Activated naive CD8-positive, alpha-beta T cell treated with anti-CD3 and anti-CD28 coated beads, Interleukin-2, amount 10 ng/mL, durations not matched to agents 7 days and 5 days (primary cell): ENCODE measurements around the gene NFKB1. TPM values are rescaled to one million over a fixed set of nuclear protein-coding genes. Genes with fewer than 3 reads are reported as not detected.

Experiments used
- ATAC-seq: fragments of 150-1000 bp; cut with Tn5 transposase; one replicate; pipeline ENCODE4 v1.10.0; 2021; ENCODE audit warnings: low read depth, moderate library complexity
- POLR2A ChIA-PET: fragments of 350-600 bp; sonication (Branson Sonifier 250); formaldehyde crosslinking; loops from one replicate; lab custom pipeline; 2021; ENCODE audit warnings: antibody characterized with exemption; lab: Charles Lee
- DNase-seq: peaks from one replicate; pipeline ENCODE4 v3.0.0; 2021
- H3K27ac Mint-ChIP-seq: one replicate; pipeline ENCODE4 v1.8.0; 2022; ENCODE audit warnings: mild to moderate bottlenecking, mixed read lengths
- H3K27me3 Mint-ChIP-seq: one replicate; pipeline ENCODE4 v1.8.0; 2022; ENCODE audit warnings: mild to moderate bottlenecking, moderate library complexity, mixed read lengths
- H3K36me3 Mint-ChIP-seq: one replicate; pipeline ENCODE4 v1.8.0; 2021; ENCODE audit warnings: mild to moderate bottlenecking, mixed read lengths
- H3K4me1 Mint-ChIP-seq: one replicate; pipeline ENCODE4 v1.8.0; 2021; ENCODE audit warnings: mixed read lengths
- H3K4me3 Mint-ChIP-seq: one replicate; pipeline ENCODE4 v1.8.0; 2022; ENCODE audit warnings: mild to moderate bottlenecking, moderate library complexity, mixed read lengths
- H3K9me3 Mint-ChIP-seq: one replicate; pipeline ENCODE4 v1.8.0; 2021; ENCODE audit warnings: mixed read lengths
- total RNA-seq, 2 experiments: library from RNA; stranded (reverse); gene quantifications; one replicate each; pipeline ENCODE4 v1.2.3, GENCODE V29; 2021

NFKB1 gene
- total RNA-seq, 2 experiments from 2014 or later = 129 to 130 TPM

GRCh38 chr4:102537269-102537668 is 36.1 kb downstream of the NFKB1 start:
- no peak overlapping the region for H3K27ac Mint-ChIP-seq
- no peak for DNase-seq
- POLR2A ChIA-PET = interaction anchor here (1.6 to 2.1 kb wide), 2 partner anchors 9 to 36 kb away, joined by 6 read pairs; partner anchors contain the start of gene NFKB1
- no peaks in the 10 kb centered on the region for H3K9me3 Mint-ChIP-seq
- ATAC-seq = no peak
- peaks cover 22% of the 10 kb centered on the region for H3K36me3 Mint-ChIP-seq
- H3K4me3 Mint-ChIP-seq = no peak overlapping the region
- H3K4me1 Mint-ChIP-seq = peaks cover 56% of the 10 kb centered on the region
- H3K27me3 Mint-ChIP-seq = no peaks in the 10 kb centered on the region

- ATAC-seq (peak; percentile 69), DNase-seq (peak; percentile 37)
- Mint-ChIP-seq H3K27ac (peak overlapping the region; percentile 72), H3K36me3 (peaks cover 35% of the 10 kb centered on the region), H3K9me3 (no peaks in the 10 kb centered on the region), H3K4me1 (peaks cover 42% of the 10 kb centered on the region), H3K4me3 (peak overlapping the region; percentile 34), H3K27me3 (no peaks in the 10 kb centered on the region)
- POLR2A ChIA-PET = no interaction called here
Measured at GRCh38 chr4:102541697-102542096, 40.5 kb downstream of the NFKB1 start.

DNA sequence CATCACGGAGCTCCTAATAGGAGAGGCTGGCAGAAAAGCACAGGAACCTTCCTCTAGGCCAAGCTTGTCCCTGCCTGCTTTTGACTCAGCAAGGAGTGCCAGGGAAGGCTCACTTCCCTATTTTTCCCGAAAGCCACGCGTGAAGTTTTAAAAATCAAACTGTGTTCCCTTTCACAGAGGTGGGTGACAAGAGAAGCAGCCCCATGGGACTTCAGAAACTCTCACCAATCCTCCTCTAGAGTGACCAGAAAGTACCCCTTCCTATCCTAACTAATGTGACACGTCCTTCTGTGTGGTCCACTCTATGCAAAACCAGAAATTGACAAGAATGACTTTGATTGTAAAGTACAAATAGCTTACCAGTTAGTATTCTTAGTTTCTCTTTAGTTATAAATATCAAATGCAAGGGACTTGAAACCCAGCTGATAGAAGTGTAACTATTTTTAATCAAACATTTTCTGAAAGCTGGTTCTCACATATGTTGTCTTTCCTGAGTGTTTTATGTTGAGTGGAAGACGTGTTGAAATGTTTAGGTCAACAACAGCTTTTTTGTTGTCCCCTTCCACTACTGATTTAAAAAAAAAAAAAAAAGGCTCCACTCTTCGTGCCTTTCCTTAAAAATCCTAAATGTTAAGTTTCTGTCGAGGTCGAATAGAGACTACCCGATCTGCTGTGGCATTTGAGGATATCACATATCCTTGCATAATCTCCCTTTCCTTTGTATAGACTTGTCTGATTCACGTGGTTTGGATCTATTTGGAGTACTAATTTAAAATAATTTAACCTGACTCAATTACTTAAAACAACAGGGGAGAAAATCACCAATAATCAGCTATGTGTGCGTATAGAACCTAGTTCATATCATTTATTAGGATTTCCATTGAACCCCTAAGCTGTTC is 42.1 kb downstream of the NFKB1 start:
- no peak for ATAC-seq
- Mint-ChIP-seq H3K9me3 (no peaks in the 10 kb centered on the region), H3K27me3 (no peaks in the 10 kb centered on the region), H3K27ac (peak overlapping the region; percentile 31), H3K36me3 (peaks cover 40% of the 10 kb centered on the region), H3K4me3 (no peak overlapping the region), H3K4me1 (peaks cover 48% of the 10 kb centered on the region)
- POLR2A ChIA-PET = interaction anchor here (0.7 kb wide), 1 partner anchor 16 kb away, joined by 4 read pairs; no protein-coding TSS in a partner anchor
- no peak for DNase-seq

DNA sequence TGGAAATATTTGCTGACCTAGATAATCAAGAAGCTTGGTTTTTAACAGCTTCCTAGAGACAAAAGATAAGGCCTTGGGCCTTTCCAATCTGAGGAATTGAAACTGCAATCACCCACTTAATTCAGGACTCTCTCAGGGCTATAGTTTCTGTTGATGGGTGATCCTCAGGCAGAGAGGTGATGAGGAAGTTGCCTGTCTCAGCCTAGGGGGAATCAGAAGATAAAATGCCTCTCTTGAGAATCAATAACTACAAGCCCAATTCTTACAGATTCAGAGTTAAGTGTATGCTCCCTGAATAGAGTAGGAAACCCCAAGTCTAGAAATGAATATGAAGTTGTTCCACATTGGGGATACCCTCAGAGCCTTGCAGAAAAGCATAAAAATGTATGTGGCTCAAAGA is 45.5 kb downstream of the NFKB1 start:
- H3K4me1 Mint-ChIP-seq = peaks cover 37% of the 10 kb centered on the region
- H3K4me3 Mint-ChIP-seq = no peak overlapping the region
- H3K9me3 Mint-ChIP-seq = no peaks in the 10 kb centered on the region
- no peak for DNase-seq
- peaks cover 45% of the 10 kb centered on the region for H3K36me3 Mint-ChIP-seq
- POLR2A ChIA-PET = interaction anchor here (0.7 to 1.8 kb wide), 3 partner anchors 9 to 66 kb away, joined by 3 to 6 read pairs (median 3); no protein-coding TSS in a partner anchor
- peak; percentile 24 for ATAC-seq
- peak overlapping the region; percentile 15 for H3K27ac Mint-ChIP-seq
- no peaks in the 10 kb centered on the region for H3K27me3 Mint-ChIP-seq

- ATAC-seq = no peak
- Mint-ChIP-seq H3K27me3 (no peaks in the 10 kb centered on the region), H3K4me1 (peaks cover 38% of the 10 kb centered on the region), H3K36me3 (peaks cover 50% of the 10 kb centered on the region), H3K27ac (no peak overlapping the region), H3K4me3 (no peak overlapping the region), H3K9me3 (no peaks in the 10 kb centered on the region)
- POLR2A ChIA-PET = interaction anchor here (1.4 kb wide), 1 partner anchor 12 kb away, joined by 3 read pairs; no protein-coding TSS in a partner anchor
- DNase-seq = no peak
Measured at GRCh38 chr4:102547973-102548372, 46.8 kb downstream of the NFKB1 start.

DNA sequence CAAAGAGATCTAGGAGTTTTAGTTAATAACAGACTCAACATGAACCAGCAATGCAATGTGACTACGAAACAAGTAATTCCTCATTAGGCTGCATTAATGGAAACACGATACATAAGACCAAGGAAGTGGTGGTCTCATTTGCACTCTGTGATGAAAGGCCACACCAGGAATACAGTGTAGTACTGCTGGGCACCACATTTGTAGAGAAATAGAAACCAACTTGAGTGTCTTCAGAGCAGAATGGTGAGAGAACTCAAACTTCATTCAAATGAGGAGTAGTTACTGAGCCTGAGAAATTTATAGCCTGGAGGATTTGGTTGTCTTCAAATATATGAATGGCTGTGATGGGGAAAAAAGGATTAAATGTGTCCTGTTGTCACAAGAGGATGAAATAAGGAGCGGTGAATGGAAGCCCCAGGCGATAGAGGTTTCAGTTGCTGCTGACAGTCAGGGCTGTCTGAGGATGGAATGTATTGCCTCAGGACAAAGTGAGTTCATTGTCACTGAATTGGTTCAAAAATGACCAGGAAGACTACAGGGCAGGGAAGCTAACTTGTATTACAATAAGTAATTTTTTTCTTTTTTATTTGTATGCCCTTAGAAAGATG is 50.9 kb downstream of the NFKB1 start:
- peaks cover 31% of the 10 kb centered on the region for H3K4me1 Mint-ChIP-seq
- no peaks in the 10 kb centered on the region for H3K27me3 Mint-ChIP-seq
- no peaks in the 10 kb centered on the region for H3K9me3 Mint-ChIP-seq
- H3K4me3 Mint-ChIP-seq = peak overlapping the region; percentile 49
- peak overlapping the region; percentile 69 for H3K27ac Mint-ChIP-seq
- POLR2A ChIA-PET = interaction anchor here (0.9 kb wide), 1 partner anchor 36 kb away, joined by 3 read pairs; no protein-coding TSS in a partner anchor
- DNase-seq (no peak), ATAC-seq (peak; percentile 23)
- peaks cover 47% of the 10 kb centered on the region for H3K36me3 Mint-ChIP-seq

DNA sequence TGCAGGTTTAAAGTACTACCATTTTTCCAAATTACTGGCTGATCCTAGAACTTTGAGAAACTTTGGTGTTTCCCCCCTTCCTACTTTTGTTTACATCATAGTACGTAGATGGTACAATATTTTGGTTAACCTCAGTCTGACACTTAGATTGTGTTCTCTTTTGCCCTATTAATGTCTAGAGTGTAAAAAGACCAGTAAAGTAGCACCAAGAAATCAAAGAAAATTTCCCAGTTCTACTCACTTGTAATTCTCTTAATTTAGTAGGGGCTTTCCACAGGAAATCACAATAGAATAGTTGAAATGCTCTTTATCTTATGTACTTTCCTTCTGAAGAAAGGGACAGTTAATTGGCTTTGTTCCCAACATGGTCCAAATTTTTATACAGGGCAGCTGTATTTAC is 51.6 kb downstream of the NFKB1 start:
- ATAC-seq (peak; percentile 9), DNase-seq (no peak)
- POLR2A ChIA-PET = no interaction called here
- H3K36me3 Mint-ChIP-seq = peaks cover 44% of the 10 kb centered on the region
- no peaks in the 10 kb centered on the region for H3K27me3 Mint-ChIP-seq
- H3K9me3 Mint-ChIP-seq = no peaks in the 10 kb centered on the region
- H3K27ac Mint-ChIP-seq = peak overlapping the region; percentile 58
- H3K4me3 Mint-ChIP-seq = peak overlapping the region; percentile 35
- H3K4me1 Mint-ChIP-seq = peaks cover 27% of the 10 kb centered on the region

GRCh38 chr4:102553982-102554381 is 52.8 kb downstream of the NFKB1 start:
- peak overlapping the region; percentile 40 for H3K27ac Mint-ChIP-seq
- H3K4me1 Mint-ChIP-seq = peaks cover 39% of the 10 kb centered on the region
- no peak overlapping the region for H3K4me3 Mint-ChIP-seq
- DNase-seq (no peak), ATAC-seq (no peak)
- H3K36me3 Mint-ChIP-seq = peaks cover 43% of the 10 kb centered on the region
- no peaks in the 10 kb centered on the region for H3K27me3 Mint-ChIP-seq
- no peaks in the 10 kb centered on the region for H3K9me3 Mint-ChIP-seq
- POLR2A ChIA-PET = no interaction called here

DNA sequence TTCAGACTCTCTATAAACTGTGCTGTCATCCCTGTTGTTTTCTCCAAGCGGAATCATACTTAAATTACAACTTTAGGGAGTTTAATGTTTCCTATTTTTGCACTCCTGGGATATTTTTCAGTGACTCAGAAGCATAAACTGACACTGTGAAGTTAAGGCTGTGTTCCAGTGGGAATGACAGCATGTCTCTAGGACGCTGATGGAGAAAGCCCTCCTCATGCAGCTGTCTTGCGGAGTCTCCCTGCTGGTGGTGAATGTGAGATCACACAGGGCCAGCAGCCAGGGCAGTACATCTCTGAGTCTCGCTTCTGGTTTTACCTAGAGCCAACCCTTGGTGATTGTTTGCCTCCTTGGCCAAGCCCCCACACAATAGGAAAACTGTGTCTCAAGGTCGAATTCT is 53.3 kb downstream of the NFKB1 start:
- DNase-seq = no peak
- POLR2A ChIA-PET = no interaction called here
- no peak overlapping the region for H3K27ac Mint-ChIP-seq

DNA sequence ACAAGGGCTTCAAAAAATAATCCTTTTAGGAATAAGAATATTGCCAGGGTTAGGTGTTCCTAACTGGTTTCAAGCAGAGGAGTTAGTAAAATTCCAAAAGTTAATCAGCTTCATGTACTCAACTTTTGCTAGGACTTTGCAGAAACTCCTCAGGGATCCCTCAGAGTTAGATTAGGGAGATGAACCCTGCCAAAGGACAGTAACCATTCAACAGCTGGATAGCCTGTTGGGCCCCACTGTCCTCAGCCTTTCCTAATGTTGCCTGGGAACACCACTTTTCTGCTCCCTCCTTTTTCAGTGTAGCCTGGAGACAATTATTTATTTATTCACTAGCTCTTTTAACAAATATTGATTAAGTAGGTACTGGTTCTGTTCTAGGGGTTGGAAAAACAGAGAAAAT is 53.8 kb downstream of the NFKB1 start:
- H3K4me1 Mint-ChIP-seq = peaks cover 43% of the 10 kb centered on the region
- H3K27me3 Mint-ChIP-seq = no peaks in the 10 kb centered on the region
- ATAC-seq = no peak
- no peaks in the 10 kb centered on the region for H3K9me3 Mint-ChIP-seq
- POLR2A ChIA-PET = no interaction called here
- no peak overlapping the region for H3K27ac Mint-ChIP-seq
- peaks cover 42% of the 10 kb centered on the region for H3K36me3 Mint-ChIP-seq
- no peak for DNase-seq
- H3K4me3 Mint-ChIP-seq = no peak overlapping the region

More for the DNA sequence above, 53.3 kb downstream of the NFKB1 start:
- Mint-ChIP-seq H3K9me3 (no peaks in the 10 kb centered on the region), H3K36me3 (peaks cover 44% of the 10 kb centered on the region), H3K27me3 (no peaks in the 10 kb centered on the region), H3K4me1 (peaks cover 41% of the 10 kb centered on the region), H3K4me3 (no peak overlapping the region)
- ATAC-seq = no peak

DNA sequence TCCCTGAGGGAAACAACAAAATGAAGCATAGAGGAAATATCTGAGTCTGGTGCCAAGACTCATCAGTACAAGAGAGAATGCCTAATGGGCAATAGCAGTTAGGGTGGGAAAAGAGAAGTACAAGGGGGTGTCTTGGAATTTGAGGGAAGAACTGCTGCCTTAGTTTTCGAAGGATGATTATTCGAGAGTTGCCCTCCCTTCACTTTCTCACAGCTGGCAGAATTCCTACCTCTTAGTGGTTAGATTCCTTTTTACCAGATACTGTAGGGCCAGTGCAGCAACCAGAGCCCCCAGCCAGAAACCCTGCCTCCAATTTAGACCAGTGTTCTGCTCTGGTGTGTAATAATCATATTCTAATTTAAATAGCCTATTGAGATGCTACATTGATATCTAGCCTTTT is 56.5 kb downstream of the NFKB1 start:
- Mint-ChIP-seq H3K9me3 (no peaks in the 10 kb centered on the region), H3K4me1 (peaks cover 53% of the 10 kb centered on the region), H3K27me3 (no peaks in the 10 kb centered on the region), H3K36me3 (peaks cover 39% of the 10 kb centered on the region), H3K27ac (peak overlapping the region; percentile 39), H3K4me3 (no peak overlapping the region)
- POLR2A ChIA-PET = no interaction called here
- ATAC-seq (no peak), DNase-seq (no peak)

GRCh38 chr4:102560115-102560514 is 59.0 kb downstream of the NFKB1 start:
- ATAC-seq (peak; percentile 33), DNase-seq (no peak)
- Mint-ChIP-seq H3K4me1 (peaks cover 54% of the 10 kb centered on the region), H3K27me3 (no peaks in the 10 kb centered on the region), H3K36me3 (peaks cover 37% of the 10 kb centered on the region), H3K4me3 (peak overlapping the region; percentile 89), H3K9me3 (no peaks in the 10 kb centered on the region), H3K27ac (peak overlapping the region; percentile 89)
- POLR2A ChIA-PET = interaction anchor here (1.2 to 1.6 kb wide), 3 partner anchors 12 to 70 kb away, joined by 3 to 5 read pairs (median 3); partner anchors contain the start of gene NFKB1

GRCh38 chr4:102560571-102561341 is 59.6 kb downstream of the NFKB1 start:
- peaks cover 40% of the 10 kb centered on the region for H3K36me3 Mint-ChIP-seq
- ATAC-seq (no peak), DNase-seq (no peak)
- H3K27ac Mint-ChIP-seq = peak overlapping the region; percentile 89
- H3K27me3 Mint-ChIP-seq = no peaks in the 10 kb centered on the region
- no peaks in the 10 kb centered on the region for H3K9me3 Mint-ChIP-seq
- POLR2A ChIA-PET = interaction anchor here (1.2 to 1.6 kb wide), 2 partner anchors 60 to 69 kb away, joined by 3 to 5 read pairs; partner anchors contain the start of gene NFKB1
- H3K4me1 Mint-ChIP-seq = peaks cover 56% of the 10 kb centered on the region
- peak overlapping the region; percentile 89 for H3K4me3 Mint-ChIP-seq
